NCI-H82 (cell line): ENCODE data around the gene ZNF628.

Experiments used
- DNase-seq: peaks from one replicate; lab custom pipeline; 2025; lab: John Stamatoyannopoulos, UW

The ZNF628 gene

DNA sequence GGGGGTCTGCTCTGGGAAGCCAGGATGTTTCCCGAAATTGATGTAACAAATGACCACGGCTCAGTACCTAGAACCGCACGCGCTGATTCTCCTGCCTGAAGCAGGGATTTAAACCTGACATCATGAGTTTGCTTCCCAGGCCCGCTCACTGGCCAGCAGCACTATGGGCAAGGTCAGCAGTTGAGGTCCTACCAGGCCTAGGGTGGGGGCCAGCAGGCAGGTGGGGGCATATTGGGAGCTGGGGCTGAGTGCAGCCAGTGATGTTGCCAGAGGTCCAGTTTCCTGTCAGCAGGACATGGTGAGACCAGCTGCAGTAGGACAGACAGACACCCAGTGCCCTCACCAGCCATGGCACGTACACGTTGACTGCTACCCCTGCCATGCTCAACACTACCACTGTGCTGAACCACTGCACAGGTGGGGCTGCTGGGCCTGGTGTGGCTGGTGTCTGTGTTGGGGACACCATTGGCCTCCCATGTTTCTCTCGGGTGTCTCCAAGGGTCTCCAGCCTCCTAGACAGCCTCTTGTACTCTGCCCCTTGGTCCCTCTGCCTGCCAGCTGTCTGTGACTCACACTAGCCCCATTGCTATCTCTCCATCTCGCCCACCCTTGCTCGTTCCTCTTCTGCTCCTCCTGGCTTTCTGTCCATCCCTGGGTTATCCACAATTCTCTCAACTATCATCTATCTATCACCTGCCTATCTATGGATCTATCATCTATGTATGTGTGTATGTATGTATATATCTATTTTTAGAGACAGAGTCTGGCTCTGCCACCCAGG lies 10.8 kb upstream of the ZNF628 start:
- DNase-seq = no peak

DNA sequence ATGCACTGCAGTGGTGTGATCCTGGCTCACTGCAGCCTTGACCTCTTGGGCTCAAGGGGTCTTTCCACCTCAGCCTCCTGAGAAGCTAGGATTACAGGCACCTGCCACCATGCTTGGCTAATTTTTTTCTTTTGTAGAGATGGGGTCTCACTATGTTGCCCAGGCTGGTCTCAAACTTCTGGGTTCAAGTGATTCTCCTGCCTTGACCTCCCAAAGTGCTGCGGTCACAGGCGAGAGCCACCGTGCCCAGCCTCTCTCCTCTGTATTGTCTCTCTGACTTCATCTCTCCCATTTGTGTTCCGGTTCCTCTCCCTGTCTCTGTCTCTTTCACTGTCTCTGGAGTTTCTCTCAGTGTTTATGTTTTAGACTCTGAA lies 10.2 kb upstream of the ZNF628 start:
- no peak for DNase-seq

DNA sequence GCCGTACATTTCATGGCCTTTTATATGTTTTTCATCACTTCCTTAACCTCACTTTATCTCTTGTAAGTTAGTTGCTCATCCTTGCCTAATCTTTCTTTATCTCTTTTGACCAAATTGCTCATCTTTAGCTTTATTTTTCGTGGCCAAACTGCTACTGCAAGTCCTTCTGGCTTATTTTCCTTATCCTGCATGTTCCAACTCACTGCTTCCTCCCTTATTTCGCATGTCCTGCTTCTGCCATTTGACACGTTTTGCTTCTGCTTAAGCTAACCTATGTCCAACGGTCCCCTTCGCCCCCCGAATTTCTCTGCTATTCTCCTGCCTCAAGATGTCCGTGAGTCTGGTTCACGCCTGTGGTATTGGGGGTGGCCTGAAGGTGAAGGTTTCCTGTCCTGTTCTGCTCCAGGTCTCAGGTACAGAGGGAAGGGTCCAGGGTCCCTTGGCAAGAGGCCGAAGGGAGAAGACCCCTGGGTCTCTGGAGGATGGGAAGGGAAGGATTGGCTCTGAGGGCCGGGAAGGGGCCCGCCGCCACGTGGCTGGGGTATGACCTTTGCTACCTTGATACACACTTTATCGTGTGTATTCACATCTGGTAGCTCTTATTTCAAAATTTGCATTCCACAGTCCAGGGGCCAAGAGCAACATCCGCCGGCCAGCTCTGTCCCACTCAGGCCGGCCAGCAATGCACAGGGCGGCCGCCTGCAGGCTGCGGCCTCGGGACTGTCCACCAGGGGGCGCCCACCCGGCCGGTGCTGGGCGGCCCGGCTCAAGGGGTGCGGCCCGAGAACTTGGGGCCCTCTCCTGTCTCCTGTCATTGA lies 9.0 kb upstream of the ZNF628 start:
- peak; percentile 37 for DNase-seq

DNA sequence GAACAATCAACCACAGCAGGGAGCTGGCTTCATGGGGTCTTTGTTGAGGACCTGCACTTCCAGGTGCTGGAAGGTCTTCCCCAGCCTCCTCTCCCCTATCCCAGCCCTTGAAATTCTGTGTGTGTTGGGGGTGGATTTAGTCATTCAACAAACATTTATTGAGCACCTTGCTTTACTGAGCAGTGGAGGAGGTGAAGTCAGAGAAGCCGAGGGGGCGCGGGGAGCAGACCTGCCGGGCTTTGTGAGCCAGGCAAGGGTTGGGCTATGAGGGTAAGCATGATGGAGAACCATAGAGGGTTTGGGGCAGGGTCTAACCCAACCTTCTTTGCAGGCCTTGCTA lies 8.4 kb upstream of the ZNF628 start:
- no peak for DNase-seq

DNA sequence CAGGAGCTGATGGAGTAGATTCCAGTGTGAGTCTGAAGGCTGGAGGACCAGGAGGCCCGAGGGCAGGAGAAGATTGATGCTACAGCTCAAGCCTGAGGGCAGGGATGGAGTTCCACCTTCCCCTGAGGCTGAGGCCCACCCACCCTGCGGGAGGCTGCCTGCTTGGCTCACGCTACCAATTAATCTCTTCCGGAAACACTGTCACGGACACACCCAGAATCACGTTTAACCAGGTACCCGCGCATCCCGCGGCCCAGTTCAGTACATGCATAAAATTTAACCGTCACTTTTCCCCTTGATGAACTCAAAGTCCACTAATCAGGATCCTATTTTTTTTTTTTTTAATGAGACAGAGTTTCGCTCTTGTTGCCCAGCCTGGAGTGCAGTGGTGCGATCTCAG lies 5.2 kb upstream of the ZNF628 start:
- no peak for DNase-seq

DNA sequence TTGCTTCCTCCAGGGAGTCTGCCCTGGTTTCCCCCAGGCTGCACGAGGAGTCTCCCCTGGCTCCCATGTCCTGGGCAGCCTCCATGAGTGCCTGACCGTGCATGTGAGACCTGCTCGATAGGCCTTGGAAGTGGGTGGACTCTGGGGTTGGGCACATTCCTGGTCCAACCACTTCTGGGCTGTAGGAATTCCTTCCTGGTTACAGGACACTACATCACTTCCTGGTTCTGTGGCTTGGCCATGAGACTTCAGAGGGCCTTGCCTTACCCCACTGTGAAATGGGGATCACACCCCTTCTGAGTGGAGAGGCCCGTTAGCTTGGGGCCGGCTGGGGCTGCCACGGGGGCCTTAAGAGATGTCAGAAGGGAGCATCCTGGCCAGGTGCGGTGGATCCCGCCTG lies 4.0 kb upstream of the ZNF628 start:
- no peak for DNase-seq

DNA sequence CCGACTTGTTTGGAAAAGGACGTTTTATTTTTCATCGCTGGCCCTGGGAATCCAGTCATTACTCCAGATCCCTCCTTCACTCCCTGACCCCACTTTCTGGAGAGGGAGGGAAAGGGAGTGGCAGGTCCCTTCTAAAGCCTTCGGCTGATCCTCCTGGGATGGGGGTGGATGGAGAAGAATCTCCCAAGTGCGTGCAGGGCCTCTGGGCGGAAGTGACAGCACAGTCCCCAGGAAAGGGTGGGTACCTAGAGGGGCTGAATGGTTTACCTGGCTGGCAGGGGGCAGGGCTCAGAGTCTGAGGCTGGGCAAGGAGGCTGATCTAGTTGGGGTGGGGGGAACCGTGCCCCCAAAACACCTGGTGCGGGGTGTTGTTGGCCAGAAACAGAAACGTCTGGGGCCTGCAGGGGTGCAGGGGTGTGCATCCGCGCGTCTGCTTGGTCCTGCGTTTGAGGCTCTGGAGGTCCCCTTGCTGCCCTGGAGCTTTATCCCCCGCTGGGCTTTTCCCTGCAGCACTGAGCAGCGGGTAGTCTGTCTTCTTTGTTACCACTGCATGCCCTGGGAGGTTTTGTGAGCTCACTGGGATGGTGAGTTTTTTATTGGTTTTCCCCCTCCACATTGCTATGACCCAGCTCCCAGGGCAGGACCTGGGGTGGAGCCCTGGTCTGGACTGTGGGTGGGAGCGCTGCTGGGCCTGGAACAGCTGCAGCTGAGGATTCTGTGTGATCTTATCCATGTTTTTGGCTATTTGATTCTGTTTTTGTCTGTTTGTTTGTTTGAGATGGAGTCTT lies 3.0 kb upstream of the ZNF628 start:
- no peak for DNase-seq

DNA sequence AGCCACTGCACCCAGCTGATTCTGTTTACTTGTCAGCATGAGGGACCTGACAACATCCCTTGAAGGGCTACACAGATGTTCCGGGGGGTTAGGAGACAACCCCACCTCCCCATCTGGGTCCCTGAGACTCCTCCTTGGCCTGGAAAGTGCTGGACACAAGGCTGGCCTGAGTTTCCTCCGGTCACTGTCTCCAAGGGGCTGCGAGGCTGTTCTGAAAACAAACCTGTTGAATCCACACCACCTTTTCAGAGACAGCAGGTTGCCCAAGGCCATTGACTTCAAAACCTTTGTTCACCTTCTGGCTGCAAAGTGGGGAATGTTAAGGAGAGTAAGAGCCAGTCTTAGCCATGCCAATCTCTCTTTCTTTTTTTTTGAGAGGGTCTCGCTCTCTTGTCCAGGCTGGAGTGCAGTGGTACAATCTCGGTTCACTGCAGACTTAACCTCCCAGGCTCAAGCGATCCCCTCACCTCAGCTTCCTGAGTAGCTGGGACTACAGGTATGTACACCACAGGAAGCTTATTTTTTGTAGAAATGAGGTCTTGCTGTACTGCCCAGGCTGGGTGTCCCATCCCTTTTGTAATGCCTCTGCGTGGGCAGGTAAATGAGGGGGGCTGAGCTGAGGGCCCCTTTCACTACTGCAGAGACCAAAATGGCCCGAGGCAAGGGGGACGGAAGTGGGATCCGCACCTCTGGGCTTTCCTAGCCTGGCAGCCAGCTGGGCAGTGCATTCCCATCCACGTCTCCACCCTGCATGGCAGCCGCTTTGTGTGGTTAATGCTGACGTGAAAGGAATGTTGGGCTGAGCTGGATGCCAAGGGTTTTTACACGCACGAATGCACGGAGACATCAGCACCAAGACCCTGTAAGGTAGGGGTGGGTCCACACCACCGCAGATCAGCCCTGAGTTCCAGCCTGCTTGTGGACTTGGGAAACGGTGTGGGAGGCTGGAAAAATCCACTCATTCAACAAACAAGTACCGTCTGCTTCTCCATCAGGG lies 1.9 kb upstream of the ZNF628 start:
- no peak for DNase-seq

DNA sequence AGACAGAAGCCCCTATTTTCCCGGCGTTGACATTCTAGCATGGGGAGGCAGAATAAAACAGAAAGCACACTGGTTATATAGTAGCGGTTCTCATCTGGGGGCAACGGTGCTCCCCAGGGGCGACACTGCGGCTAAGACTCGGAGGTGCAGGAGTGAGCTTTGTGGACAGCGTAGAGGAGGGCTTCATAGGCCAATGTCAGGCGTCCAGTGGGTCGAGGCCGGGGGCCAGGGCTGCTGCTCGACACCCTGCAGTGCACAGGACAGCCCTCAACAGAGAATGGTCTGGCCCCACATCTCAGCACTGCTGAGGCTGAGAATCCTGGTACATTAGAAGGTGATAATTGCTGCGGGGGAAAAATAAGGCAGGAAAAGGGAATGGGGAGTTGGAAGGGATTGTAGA lies 1.5 kb downstream of the ZNF628 start:
- no peak for DNase-seq

DNA sequence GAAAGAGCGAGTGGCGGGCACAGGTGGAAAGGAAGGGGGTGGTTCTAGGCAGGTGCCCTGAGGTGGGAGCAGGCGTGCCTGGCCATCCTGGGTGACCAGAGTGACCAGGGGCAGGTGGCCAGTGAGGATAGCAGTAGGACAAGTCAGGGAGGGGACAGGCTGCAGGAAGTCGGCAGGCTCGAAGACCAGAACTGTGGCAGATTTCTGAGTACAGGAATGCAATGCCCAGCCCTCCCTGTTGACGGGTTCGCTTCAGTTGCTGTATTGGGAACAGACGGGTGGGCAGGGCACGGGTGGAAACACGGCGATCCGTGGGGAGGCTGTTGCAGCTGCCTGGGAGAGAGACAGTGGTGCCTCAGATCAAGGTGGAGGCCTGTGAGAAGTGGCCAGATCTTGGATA lies 1.9 kb downstream of the ZNF628 start:
- no peak for DNase-seq

DNA sequence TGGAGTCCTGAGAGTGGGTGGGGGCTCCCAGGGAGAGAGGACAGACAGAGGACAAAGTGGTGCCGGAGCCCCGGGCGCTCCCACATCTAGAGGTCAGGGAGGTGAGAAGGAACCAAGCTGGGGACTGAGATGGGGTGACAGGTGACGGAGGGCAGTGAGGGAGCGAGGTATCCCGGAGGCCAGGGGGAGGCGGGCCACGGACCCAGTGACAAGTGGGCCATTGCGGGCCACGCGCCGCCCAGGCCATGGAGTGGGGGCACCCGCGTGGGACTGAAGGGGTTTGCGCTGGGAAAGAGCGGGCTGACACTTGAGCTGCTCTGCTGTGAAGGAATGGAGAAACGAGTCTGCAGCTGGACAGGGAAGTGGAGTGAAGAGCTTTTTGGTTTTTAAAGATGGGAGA lies 2.6 kb downstream of the ZNF628 start:
- DNase-seq = no peak

DNA sequence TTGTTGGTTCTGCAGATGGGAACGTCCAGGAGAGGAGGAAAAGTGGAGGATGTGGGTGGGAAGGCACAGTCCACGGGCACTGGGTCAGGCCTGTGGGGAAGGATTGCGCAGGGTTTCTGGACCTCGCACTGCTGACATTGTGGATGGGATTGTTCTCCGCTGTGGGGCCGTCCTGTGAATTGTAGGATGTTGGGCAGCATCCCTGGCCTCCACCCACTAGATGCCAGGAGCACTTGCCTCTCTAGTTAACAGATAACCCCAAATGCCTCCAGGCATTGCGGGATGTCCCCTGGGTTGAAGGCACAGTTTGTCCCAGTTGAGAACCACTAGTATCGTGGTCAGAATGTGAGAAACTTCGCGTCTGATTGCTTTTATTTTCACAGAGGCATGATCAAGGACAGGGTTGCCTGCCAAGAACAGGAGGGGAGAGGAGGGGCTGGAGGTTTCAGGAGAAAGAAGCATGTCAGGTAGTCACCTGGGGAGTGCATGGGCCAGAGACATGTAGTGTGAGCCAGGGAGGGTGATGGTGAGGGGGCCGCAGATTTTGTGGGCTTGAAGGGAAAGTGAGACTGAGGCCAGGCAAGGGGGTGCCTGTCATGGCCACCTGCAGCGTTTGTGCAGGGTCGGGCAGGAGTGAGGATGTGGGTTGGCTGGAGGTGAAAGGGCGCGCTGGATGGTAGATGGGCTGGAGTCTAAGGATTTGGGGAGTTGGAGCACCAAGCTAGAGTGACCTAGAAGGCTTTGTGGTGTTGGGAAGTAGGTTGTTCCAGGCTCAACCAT lies 3.2 kb downstream of the ZNF628 start:
- DNase-seq = no peak

DNA sequence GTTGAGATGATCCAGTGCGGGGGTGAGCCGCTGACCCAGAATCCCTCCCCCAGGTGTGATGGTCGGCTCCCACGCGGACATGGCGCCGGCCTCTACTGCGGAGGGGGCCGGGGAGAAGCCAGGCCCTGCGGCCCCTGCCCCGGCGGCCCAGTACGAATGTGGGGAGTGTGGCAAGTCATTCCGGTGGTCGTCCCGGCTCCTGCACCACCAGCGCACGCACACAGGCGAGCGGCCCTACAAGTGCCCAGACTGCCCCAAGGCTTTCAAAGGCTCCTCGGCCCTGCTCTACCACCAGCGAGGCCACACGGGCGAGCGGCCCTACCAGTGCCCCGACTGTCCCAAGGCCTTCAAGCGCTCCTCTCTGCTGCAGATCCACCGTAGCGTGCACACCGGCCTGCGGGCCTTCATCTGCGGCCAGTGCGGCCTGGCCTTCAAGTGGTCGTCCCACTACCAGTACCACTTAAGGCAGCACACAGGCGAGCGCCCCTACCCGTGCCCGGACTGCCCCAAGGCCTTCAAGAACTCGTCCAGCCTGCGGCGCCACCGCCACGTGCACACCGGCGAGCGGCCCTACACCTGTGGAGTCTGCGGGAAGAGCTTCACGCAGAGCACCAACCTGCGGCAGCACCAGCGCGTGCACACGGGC lies 4.9 kb downstream of the ZNF628 start:
- no peak for DNase-seq

DNA sequence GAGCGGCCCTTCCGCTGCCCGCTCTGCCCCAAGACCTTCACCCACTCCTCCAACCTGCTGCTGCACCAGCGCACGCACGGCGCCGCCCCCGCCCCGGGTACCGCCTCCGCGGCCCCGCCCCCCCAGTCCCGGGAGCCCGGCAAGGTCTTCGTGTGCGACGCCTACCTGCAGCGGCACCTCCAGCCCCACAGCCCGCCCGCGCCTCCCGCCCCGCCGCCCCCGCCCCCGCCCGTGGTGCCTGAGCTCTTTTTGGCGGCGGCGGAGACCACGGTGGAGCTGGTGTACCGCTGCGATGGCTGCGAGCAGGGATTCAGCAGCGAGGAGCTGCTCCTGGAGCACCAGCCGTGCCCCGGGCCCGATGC lies 5.4 kb downstream of the ZNF628 start:
- no peak for DNase-seq

DNA sequence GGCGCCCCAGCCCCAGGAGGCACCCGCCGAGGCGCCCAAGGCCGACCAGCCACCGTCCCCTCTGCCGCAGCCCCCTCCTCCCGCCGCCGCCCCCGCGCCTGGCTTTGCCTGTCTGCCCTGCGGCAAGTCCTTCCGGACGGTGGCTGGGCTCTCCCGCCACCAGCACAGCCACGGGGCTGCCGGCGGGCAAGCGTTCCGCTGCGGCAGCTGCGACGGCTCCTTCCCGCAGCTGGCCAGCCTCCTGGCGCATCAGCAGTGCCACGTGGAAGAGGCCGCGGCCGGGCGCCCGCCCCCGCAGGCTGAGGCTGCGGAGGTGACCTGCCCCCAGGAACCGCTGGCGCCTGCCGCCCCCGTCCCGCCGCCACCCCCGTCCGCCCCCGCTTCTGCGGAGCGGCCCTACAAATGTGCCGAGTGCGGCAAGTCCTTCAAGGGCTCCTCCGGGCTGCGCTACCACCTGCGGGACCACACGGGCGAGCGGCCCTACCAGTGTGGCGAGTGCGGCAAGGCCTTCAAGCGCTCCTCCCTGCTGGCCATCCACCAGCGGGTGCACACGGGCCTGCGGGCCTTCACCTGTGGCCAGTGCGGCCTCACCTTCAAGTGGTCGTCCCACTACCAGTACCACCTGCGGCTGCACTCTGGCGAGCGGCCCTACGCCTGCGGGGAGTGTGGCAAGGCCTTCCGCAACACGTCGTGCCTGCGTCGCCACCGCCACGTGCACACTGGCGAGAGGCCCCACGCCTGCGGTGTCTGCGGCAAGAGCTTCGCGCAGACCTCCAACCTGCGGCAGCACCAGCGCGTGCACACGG lies 5.9 kb downstream of the ZNF628 start:
- DNase-seq = no peak

DNA sequence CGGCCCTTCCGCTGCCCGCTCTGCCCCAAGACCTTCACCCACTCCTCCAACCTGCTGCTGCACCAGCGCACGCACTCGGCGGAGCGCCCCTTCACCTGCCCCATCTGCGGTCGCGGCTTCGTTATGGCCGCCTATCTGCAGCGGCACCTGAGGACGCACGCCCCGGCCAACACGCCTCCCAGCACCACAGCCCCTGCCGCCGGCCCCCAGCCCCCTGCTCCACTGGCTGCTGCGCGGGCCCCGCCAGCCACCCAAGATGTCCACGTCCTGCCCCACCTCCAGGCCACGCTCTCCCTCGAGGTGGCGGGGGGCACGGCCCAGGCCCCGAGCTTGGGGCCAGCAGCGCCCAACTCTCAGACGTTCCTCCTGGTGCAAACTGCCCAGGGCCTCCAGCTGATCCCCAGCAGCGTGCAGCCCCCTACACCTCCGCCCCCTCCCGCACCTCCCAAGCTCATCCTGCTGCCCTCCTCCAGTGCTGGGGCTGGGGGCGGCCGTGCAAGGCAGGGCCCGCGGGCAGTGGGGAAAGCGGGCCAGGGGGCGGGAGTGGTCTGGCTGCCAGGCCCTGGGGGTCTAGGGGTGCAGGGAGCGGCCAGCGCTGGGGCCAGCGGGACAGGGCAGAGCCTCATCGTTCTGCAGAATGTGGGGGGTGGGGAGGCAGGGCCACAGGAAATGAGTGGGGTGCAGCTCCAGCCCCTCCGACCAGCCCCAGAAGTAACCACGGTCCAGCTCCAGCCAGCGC lies 6.7 kb downstream of the ZNF628 start:
- no peak for DNase-seq

DNA sequence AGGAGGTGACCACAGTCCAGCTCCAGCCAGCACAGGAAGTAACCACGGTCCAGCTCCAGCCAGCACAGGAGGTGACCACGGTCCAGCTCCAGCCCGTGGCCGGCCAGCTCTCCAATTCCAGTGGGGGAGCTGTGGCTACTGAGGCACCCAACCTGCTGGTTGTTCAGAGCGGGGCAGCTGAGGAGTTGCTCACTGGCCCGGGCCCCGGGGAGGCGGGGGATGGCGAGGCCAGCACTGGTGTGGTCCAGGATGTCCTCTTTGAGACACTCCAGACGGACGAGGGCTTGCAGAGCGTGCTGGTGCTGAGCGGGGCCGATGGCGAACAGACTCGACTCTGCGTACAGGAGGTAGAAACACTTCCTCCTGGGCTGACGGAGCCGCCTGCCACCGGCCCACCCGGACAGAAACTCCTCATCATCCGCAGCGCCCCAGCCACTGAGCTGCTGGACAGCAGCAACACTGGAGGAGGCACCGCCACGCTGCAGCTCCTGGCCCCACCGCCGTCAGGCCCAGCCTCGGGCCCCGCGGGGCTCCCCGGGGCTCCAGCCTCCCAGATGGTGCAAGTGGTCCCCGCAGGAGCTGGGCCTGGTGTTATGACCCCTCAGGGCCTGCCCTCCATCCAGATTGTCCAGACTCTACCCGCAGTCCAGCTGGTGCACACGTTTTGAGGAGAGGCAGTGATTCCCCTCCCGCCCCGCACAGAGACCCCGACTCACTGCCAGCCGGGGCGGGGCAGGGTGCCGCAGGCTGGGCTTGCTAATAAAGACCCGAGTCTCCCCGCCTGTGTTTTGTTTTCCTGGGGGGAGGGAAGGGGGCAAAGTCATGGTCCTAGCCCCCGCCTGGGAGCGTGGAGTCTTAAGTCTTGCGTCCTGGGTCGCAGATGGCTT lies 7.5 kb downstream of the ZNF628 start:
- DNase-seq = no peak
